Gastrocnemius medialis (tissue), 4 donors: Measurements from ENCODE around the gene SERPINA12. TPM values are rescaled to one million over a fixed set of nuclear protein-coding genes. Genes with fewer than 3 reads are reported as not detected.

Experiments used
- ATAC-seq, 2 donors: fragments of 150-250 bp; one replicate each; pipeline ENCODE4 v1.9.1; 2016
- DNase-seq, 2 donors: peaks; one replicate each; pipeline ENCODE4 v3.0.0-alpha.2; 2019
- H3K27ac ChIP-seq, 4 donors: fragments of 200-600 bp; sonication (generic); 1 replicate in 1 of 4; 2 replicates in 3 of 4; pipeline ENCODE4 v1.5.1; 2016 to 2018; ENCODE audit warnings: mild to moderate bottlenecking in 2 of 4, moderate library complexity in 1 of 4
- H3K27me3 ChIP-seq, 3 donors: fragments of 200-600 bp; sonication (generic) in 2 of 3; 1 replicate in 1 of 3; 2 replicates in 2 of 3; pipeline versions ENCODE4 v1.5.1 to v1.6.0; 2016 to 2019; ENCODE audit warnings: mild to moderate bottlenecking in 1 of 3, moderate library complexity in 1 of 3
- H3K36me3 ChIP-seq, 2 donors: fragments of 200-600 bp; sonication (generic) in 1 of 2; one replicate each; pipeline ENCODE4 v1.5.1; 2017 to 2018
- H3K4me1 ChIP-seq, 2 donors: fragments of 200-600 bp; sonication (generic) in 1 of 2; one replicate each; pipeline ENCODE4 v1.5.1; 2016 to 2017; ENCODE audit warnings: mild to moderate bottlenecking in 2 of 2
- H3K4me3 ChIP-seq, 4 donors: fragments of 200-600 bp; sonication (generic) in 3 of 4; 1 replicate in 1 of 4; 2 replicates in 3 of 4; pipeline ENCODE4 v1.5.1; 2016 to 2019; ENCODE audit warnings: mild to moderate bottlenecking in 2 of 4
- H3K9me3 ChIP-seq, 3 donors: fragments of 200-600 bp; sonication (generic) in 2 of 3; 1 replicate in 1 of 3; 2 replicates in 2 of 3; pipeline ENCODE4 v1.5.1; 2016 to 2019
- CTCF ChIP-seq, 5 experiments: fragments of 450-650 bp in 3 of 5; fragments of 200-600 bp in 2 of 5; sonication (generic) in 2 of 5; IDR thresholded peaks in 4 of 5; conservative IDR thresholded peaks in 1 of 5; 1 replicate in 4 of 5; 2 replicates in 1 of 5; pipeline ENCODE4 v1.5.1; 2016 to 2019; ENCODE audit warnings: antibody characterized with exemption in 5 of 5, mild to moderate bottlenecking in 3 of 5, moderate library complexity in 3 of 5
- POLR2A ChIP-seq, 2 donors: fragments of 450-650 bp; IDR thresholded peaks; one replicate each; pipeline ENCODE4 v1.6.1; 2017; ENCODE audit warnings: antibody characterized with exemption in 2 of 2, mild to moderate bottlenecking in 2 of 2, moderate library complexity in 2 of 2
- in situ Hi-C, 4 donors: fragments of 200-750 bp; cut with MboI; loops; one replicate each; pipeline versions ENCODE4 v1.15.0 to v1.8.0; 2017; ENCODE audit warnings: low sequenced_read_pairs in 4 of 4
- intact Hi-C: fragments of 100-400 bp; cut with DNase I; formaldehyde crosslinking; loops from one replicate; pipeline ENCODE4 v1.15.1; 2023; ENCODE audit warnings: low total_unique reads
- total RNA-seq, 4 donors: library from RNA; depleted of rRNA; stranded (reverse); fragments of >200 nt; gene quantifications; one replicate each; pipeline versions ENCODE4 v1.1.0 to v1.2.3, GENCODE V29; 2016

SERPINA12 gene
- total RNA-seq, 4 donors from 2014 or later, result not detected

GRCh38 chr14:94501588-94502516, 7.4 kb downstream of the SERPINA12 start:
- no peak overlapping the region for H3K27ac ChIP-seq
- intact Hi-C loops (no loop called here), in situ Hi-C loops (no loop called here)
- TF ChIP-seq CTCF (IDR thresholded peaks at IDR 0.05 in 4 of 5, conservative IDR thresholded peaks at IDR 0.05 in 1 of 5) (no peak), POLR2A (IDR thresholded peaks at IDR 0.05) (no peak)
- H3K4me1 ChIP-seq, result no peaks in the 10 kb centered on the region
- H3K4me3 ChIP-seq, result no peak overlapping the region
- no peaks in the 10 kb centered on the region for H3K36me3 ChIP-seq
- H3K9me3 ChIP-seq, result no peaks in the 10 kb centered on the region
- DNase-seq (no peak), ATAC-seq (no peak)
- peaks cover 0 to 2% (median 0%) of the 10 kb centered on the region in 3 donors for H3K27me3 ChIP-seq

- intact Hi-C loops (no loop called here), in situ Hi-C loops (no loop called here)
- no peaks in the 10 kb centered on the region for H3K36me3 ChIP-seq
- ATAC-seq, result no peak
- peaks cover 0 to 2% (median 0%) of the 10 kb centered on the region in 3 donors for H3K27me3 ChIP-seq
- no peaks in the 10 kb centered on the region for H3K9me3 ChIP-seq
- H3K4me1 ChIP-seq, result no peaks in the 10 kb centered on the region
- TF ChIP-seq POLR2A (IDR thresholded peaks at IDR 0.05) (no peak), CTCF (IDR thresholded peaks at IDR 0.05 in 4 of 5, conservative IDR thresholded peaks at IDR 0.05 in 1 of 5) (no peak)
- no peak for DNase-seq
- H3K4me3 ChIP-seq, result no peak overlapping the region
- no peak overlapping the region for H3K27ac ChIP-seq
These were observed 9.0 kb downstream of the SERPINA12 start for GRCh38 chr14:94500264-94500663.

GRCh38 chr14:94499673-94500072, 9.6 kb downstream of the SERPINA12 start:
- no peak overlapping the region for H3K27ac ChIP-seq
- H3K27me3 ChIP-seq, result no peaks in the 10 kb centered on the region
- in situ Hi-C loops (no loop called here), intact Hi-C loops (no loop called here)
- DNase-seq (no peak), ATAC-seq (no peak)
- H3K4me1 ChIP-seq, result no peaks in the 10 kb centered on the region
- no peak overlapping the region for H3K4me3 ChIP-seq
- H3K9me3 ChIP-seq, result no peaks in the 10 kb centered on the region
- no peaks in the 10 kb centered on the region for H3K36me3 ChIP-seq
- TF ChIP-seq POLR2A (IDR thresholded peaks at IDR 0.05) (no peak), CTCF (IDR thresholded peaks at IDR 0.05 in 4 of 5, conservative IDR thresholded peaks at IDR 0.05 in 1 of 5) (no peak)

GRCh38 chr14:94498215-94498614, 11.1 kb downstream of the SERPINA12 start:
- Histone ChIP-seq H3K36me3 (no peaks in the 10 kb centered on the region), H3K27ac (no peak overlapping the region), H3K27me3 (no peaks in the 10 kb centered on the region), H3K9me3 (no peaks in the 10 kb centered on the region), H3K4me3 (no peak overlapping the region), H3K4me1 (no peaks in the 10 kb centered on the region)
- in situ Hi-C loops (no loop called here), intact Hi-C loops (no loop called here)
- TF ChIP-seq CTCF (IDR thresholded peaks at IDR 0.05 in 4 of 5, conservative IDR thresholded peaks at IDR 0.05 in 1 of 5) (no peak), POLR2A (IDR thresholded peaks at IDR 0.05) (no peak)
- ATAC-seq (no peak), DNase-seq (no peak)
